K562 (cell line): ENCODE results near the gene SULT2A1.

Source experiments
- CTCF ChIP-seq, 3 experiments: IDR thresholded peaks in 2 of 3; conservative IDR thresholded peaks in 1 of 3; 2 replicates each; pipeline ENCODE4 v1.5.1; 2011 to 2012; ENCODE audit warnings: low read length in 3 of 3, mild to moderate bottlenecking in 3 of 3, control low read depth in 2 of 3, improper control_type of control experiment in 1 of 3, inconsistent platforms in 1 of 3, low read depth in 1 of 3, mixed read lengths in 1 of 3, moderate library complexity in 1 of 3; ENCODE audit not compliant: insufficient read depth in 2 of 3
- FOS ChIP-seq: IDR thresholded peaks from 3 replicates; pipeline ENCODE4 v1.6.1; 2011; ENCODE audit not compliant: insufficient read length; ENCODE audit errors: extremely low read depth
- FOXA1 ChIP-seq: fragments of 450-650 bp; IDR thresholded peaks from 2 replicates; pipeline ENCODE4 v1.6.1; 2016; ENCODE audit warnings: mild to moderate bottlenecking, borderline replicate concordance
- GATAD2A ChIP-seq: fragments of 450-650 bp; IDR thresholded peaks from 2 replicates; pipeline ENCODE4 v1.6.1; 2017
- HDGF ChIP-seq: fragments of 450-650 bp; IDR thresholded peaks from 2 replicates; pipeline ENCODE4 v1.6.1; 2016
- LCOR ChIP-seq: sonication (generic); formaldehyde crosslinking; IDR thresholded peaks from 2 replicates; pipeline ENCODE4 v1.8.0; 2022; ENCODE audit warnings: mild to moderate bottlenecking, missing genetic modification reagents
- POLR2A ChIP-seq: fragments of 450-650 bp; conservative IDR thresholded peaks from 2 replicates; pipeline ENCODE4 v1.6.1; 2016
- SMAD1 ChIP-seq: fragments of 150-350 bp; IDR thresholded peaks from 2 replicates; pipeline ENCODE4 v1.6.1; 2014; ENCODE audit warnings: low read length, low read depth; ENCODE audit not compliant: partially characterized antibody
- TEAD4 ChIP-seq, 2 experiments: sonication (generic) in 1 of 2; formaldehyde crosslinking in 1 of 2; IDR thresholded peaks; 2 replicates each; pipeline versions ENCODE4 v1.6.1 to v1.8.0; 2012 to 2022; ENCODE audit warnings: borderline replicate concordance in 1 of 2, inconsistent platforms in 1 of 2, low read length in 1 of 2, mild to moderate bottlenecking in 1 of 2, missing genetic modification reagents in 1 of 2
- TFE3 ChIP-seq: fragments of 450-650 bp; formaldehyde crosslinking; IDR thresholded peaks from 2 replicates; pipeline ENCODE4 v1.4.0; 2020; ENCODE audit warnings: mild to moderate bottlenecking, mixed read lengths
- ZMIZ1 ChIP-seq, 2 experiments: fragments of 150-350 bp in 1 of 2; IDR thresholded peaks; 2 replicates each; pipeline ENCODE4 v1.6.1; 2012 to 2016; ENCODE audit warnings: low read depth in 2 of 2, low read length in 2 of 2, mild to moderate bottlenecking in 1 of 2, moderate library complexity in 1 of 2
- TF ChIP-seq, protein P1 (sequence below): IDR thresholded peaks from 3 replicates; pipeline ENCODE4 v1.6.1; 2011; ENCODE audit warnings: borderline replicate concordance, mild to moderate bottlenecking; ENCODE audit not compliant: insufficient read length, insufficient read depth

GRCh38 chr19:47899335-47899734 lies 13.2 kb upstream of the SULT2A1 start:
- TF ChIP-seq GATAD2A (no peak), HDGF (no peak), TEAD4 (IDR thresholded peaks at IDR 0.05; ENCODE audit: low read length) (no peak), TEAD4 (CRISPR knock-in tag; IDR thresholded peaks at IDR 0.05; ENCODE audit: borderline replicate concordance) (no peak), ZMIZ1 (IDR thresholded peaks at IDR 0.05; ENCODE audit: low read depth in 2 of 2, low read length in 2 of 2) (no peak), FOXA1 (no peak), CTCF (IDR thresholded peaks at IDR 0.05 in 2 of 3, conservative IDR thresholded peaks at IDR 0.05 in 1 of 3; ENCODE audit: insufficient read depth in 2 of 3, low read depth in 1 of 3, low read length in 3 of 3) (no peak), FOS (no peak), POLR2A (no peak), TFE3 (CRISPR knock-in tag) (no peak), LCOR (CRISPR knock-in tag) (no peak), SMAD1 (no peak)
- TF ChIP-seq, protein P1, sequence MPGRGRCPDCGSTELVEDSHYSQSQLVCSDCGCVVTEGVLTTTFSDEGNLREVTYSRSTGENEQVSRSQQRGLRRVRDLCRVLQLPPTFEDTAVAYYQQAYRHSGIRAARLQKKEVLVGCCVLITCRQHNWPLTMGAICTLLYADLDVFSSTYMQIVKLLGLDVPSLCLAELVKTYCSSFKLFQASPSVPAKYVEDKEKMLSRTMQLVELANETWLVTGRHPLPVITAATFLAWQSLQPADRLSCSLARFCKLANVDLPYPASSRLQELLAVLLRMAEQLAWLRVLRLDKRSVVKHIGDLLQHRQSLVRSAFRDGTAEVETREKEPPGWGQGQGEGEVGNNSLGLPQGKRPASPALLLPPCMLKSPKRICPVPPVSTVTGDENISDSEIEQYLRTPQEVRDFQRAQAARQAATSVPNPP, result no peak
